HEK293T (cell line): Measurements from ENCODE around the gene ZNF324.

Experiments
- ARNT ChIP-seq: fragments of 450-650 bp; IDR thresholded peaks from 2 replicates; pipeline ENCODE4 v1.6.1; 2017; ENCODE audit warnings: mild to moderate bottlenecking
- BHLHE40 ChIP-seq: fragments of 450-650 bp; IDR thresholded peaks from 2 replicates; pipeline ENCODE4 v1.6.1; 2016; ENCODE audit warnings: mild to moderate bottlenecking, moderate library complexity, borderline replicate concordance
- ELF4 ChIP-seq: fragments of 450-650 bp; IDR thresholded peaks from 2 replicates; pipeline ENCODE4 v1.6.1; 2017; ENCODE audit warnings: antibody characterized with exemption
- FOXM1 ChIP-seq: fragments of 450-650 bp; IDR thresholded peaks from 2 replicates; pipeline ENCODE4 v1.6.1; 2017; ENCODE audit warnings: mild to moderate bottlenecking, borderline replicate concordance
- HDGF ChIP-seq: fragments of 450-650 bp; IDR thresholded peaks from 2 replicates; pipeline ENCODE4 v1.6.1; 2017; ENCODE audit warnings: antibody characterized with exemption, borderline replicate concordance
- L3MBTL2 ChIP-seq: fragments of 450-650 bp; conservative IDR thresholded peaks from 2 replicates; pipeline ENCODE4 v1.6.1; 2016; ENCODE audit warnings: mild to moderate bottlenecking
- LEF1 ChIP-seq: fragments of 450-650 bp; IDR thresholded peaks from 2 replicates; pipeline ENCODE4 v1.6.1; 2017; ENCODE audit warnings: mild to moderate bottlenecking, borderline replicate concordance
- NFRKB ChIP-seq: fragments of 450-650 bp; IDR thresholded peaks from 2 replicates; pipeline ENCODE4 v1.6.1; 2016; ENCODE audit warnings: mild to moderate bottlenecking, moderate library complexity
- SP1 ChIP-seq: fragments of 450-650 bp; IDR thresholded peaks from 2 replicates; pipeline ENCODE4 v1.6.1; 2017

- TF ChIP-seq ELF4 (no peak), BHLHE40 (no peak), SP1 (no peak), NFRKB (no peak), FOXM1 (no peak), L3MBTL2 (no peak), ARNT (no peak), HDGF (no peak), LEF1 (no peak)
Observed at GRCh38 chr19:58515259-58515658, 48.4 kb downstream of the ZNF324 start.
